Right lobe of liver (tissue), 6 donors: ENCODE results near the gene CDK14. TPM values are rescaled to one million over a fixed set of nuclear protein-coding genes. Genes with fewer than 3 reads are reported as not detected.

Experiments used
- ATAC-seq, 4 donors: fragments of 200-7000 bp; cut with Tn5 transposase; one replicate each; pipeline ENCODE4 v1.9.1; 2020; ENCODE audit warnings: mild to moderate bottlenecking in 4 of 4, moderate library complexity in 4 of 4
- DNase-seq, 3 donors: peaks; one replicate each; pipeline ENCODE4 v3.0.0-alpha.2; 2020
- H3K27ac ChIP-seq, 3 donors: fragments of 200-600 bp; one replicate each; pipeline ENCODE4 v1.8.0; 2022
- H3K27me3 ChIP-seq, 2 donors: fragments of 200-600 bp; one replicate each; pipeline ENCODE4 v1.8.0; 2022
- H3K36me3 ChIP-seq, 4 donors: fragments of 200-600 bp; sonication (generic) in 1 of 4; one replicate each; pipeline versions ENCODE4 v1.5.1 to v1.8.0; 2017 to 2022; ENCODE audit warnings: control low read depth in 1 of 4
- H3K4me1 ChIP-seq, 4 donors: fragments of 200-600 bp; sonication (generic) in 1 of 4; one replicate each; pipeline versions ENCODE4 v1.5.1 to v1.8.0; 2017 to 2022; ENCODE audit warnings: control low read depth in 1 of 4
- H3K4me3 ChIP-seq, 3 donors: fragments of 200-600 bp; one replicate each; pipeline ENCODE4 v1.8.0; 2022
- H3K9me3 ChIP-seq, 4 donors: fragments of 200-600 bp; sonication (generic) in 1 of 4; one replicate each; pipeline versions ENCODE4 v1.5.1 to v1.8.0; 2017 to 2022; ENCODE audit warnings: control low read depth in 1 of 4
- CTCF ChIP-seq, 4 donors: fragments of 200-600 bp in 3 of 4; fragments of 450-650 bp in 1 of 4; IDR thresholded peaks; one replicate each; pipeline versions ENCODE4 v1.5.1 to v1.8.0; 2016 to 2022; ENCODE audit warnings: antibody characterized with exemption in 4 of 4, mild to moderate bottlenecking in 2 of 4
- POLR2A ChIP-seq: fragments of 450-650 bp; IDR thresholded peaks from one replicate; pipeline ENCODE4 v1.6.1; 2017; ENCODE audit warnings: antibody characterized with exemption, mild to moderate bottlenecking
- WGBS: methylation state at CpG from one replicate; pipeline ENCODE4 v1.1.6; 2018; ENCODE audit warnings: low coverage, low lambda C conversion rate; ENCODE audit not compliant: insufficient coverage; ENCODE audit errors: missing lambda C conversion rate; 5-methylcytosine and 5-hydroxymethylcytosine counted together
- intact Hi-C, 2 donors: fragments of 100-400 bp; cut with DNase I; formaldehyde crosslinking; loops; one replicate each; pipeline versions ENCODE4 v1.11.2 to v1.14.1; 2022
- total RNA-seq, 6 experiments: library from RNA; depleted of rRNA in 2 of 6; stranded (reverse); fragments of >200 nt in 2 of 6; fragmentation: NEBNext Ultra II Directional in 3 of 6; extraction: Animal tissue kit (Norgen Biotek cat#: 25700) in 3 of 6; gene quantifications; one replicate each; pipeline versions ENCODE4 v1.1.0 to v1.2.4, GENCODE V29; 2016 to 2023
- donor health status: DM: no; HTN: yes; CAD: no.
- donor health status: DM: no; HTN: no; CAD: no.
- donor health status: DM: no; HTN: no; CAD: no.
- donor health status: DM: no; HTN: yes; CAD: no.
- donor health status: DM: no; HTN: yes; CAD: no.

The CDK14 gene
- total RNA-seq, 6 experiments from 2014 or later: 12.6 to 28.7 (median 17.9) TPM

GRCh38 chr7:90680484-90680883, 84.4 kb downstream of the CDK14 start:
- Histone ChIP-seq H3K9me3 (no peaks in the 10 kb centered on the region), H3K4me1 (no peaks in the 10 kb centered on the region), H3K27me3 (no peaks in the 10 kb centered on the region), H3K36me3 (no peaks in the 10 kb centered on the region), H3K27ac (no peak overlapping the region), H3K4me3 (no peak overlapping the region)
- 94% methylated on average over 4 of the region's 4 CpGs for WGBS
- intact Hi-C loops: no loop called here
- DNase-seq: no peak
- ATAC-seq: no peak
- TF ChIP-seq POLR2A: no peak
- no peak for TF ChIP-seq CTCF (IDR thresholded peaks at IDR 0.05)

- H3K27ac ChIP-seq: no peak overlapping the region
- TF ChIP-seq POLR2A (no peak), CTCF (IDR thresholded peaks at IDR 0.05) (no peak)
- 73% methylated on average over 2 of the region's 2 CpGs for WGBS
- no peaks in the 10 kb centered on the region for H3K9me3 ChIP-seq
- no peak overlapping the region for H3K4me3 ChIP-seq
- H3K4me1 ChIP-seq: no peaks in the 10 kb centered on the region
- H3K36me3 ChIP-seq: no peaks in the 10 kb centered on the region
- no peaks in the 10 kb centered on the region for H3K27me3 ChIP-seq
- ATAC-seq: no peak
- intact Hi-C loops: no loop called here
- DNase-seq: no peak
Measured at GRCh38 chr7:90681336-90682022, 85.4 kb downstream of the CDK14 start.

- 28% methylated on average over 2 of the region's 2 CpGs for WGBS
- Histone ChIP-seq H3K4me1 (no peaks in the 10 kb centered on the region), H3K27me3 (no peaks in the 10 kb centered on the region), H3K4me3 (no peak overlapping the region), H3K27ac (no peak overlapping the region), H3K9me3 (no peaks in the 10 kb centered on the region), H3K36me3 (no peaks in the 10 kb centered on the region)
- ATAC-seq (no peak), DNase-seq (no peak)
- TF ChIP-seq CTCF (IDR thresholded peaks at IDR 0.05) (no peak), POLR2A (no peak)
- intact Hi-C loops: no loop called here
Measured at GRCh38 chr7:90686146-90686545, 90.0 kb downstream of the CDK14 start.

GRCh38 chr7:90688810-90689209, 92.7 kb downstream of the CDK14 start:
- TF ChIP-seq POLR2A: no peak
- intact Hi-C loops: no loop called here

GRCh38 chr7:90689260-90689659, 93.1 kb downstream of the CDK14 start:
- Histone ChIP-seq H3K4me1 (no peaks in the 10 kb centered on the region), H3K27me3 (no peaks in the 10 kb centered on the region), H3K36me3 (no peaks in the 10 kb centered on the region), H3K9me3 (no peaks in the 10 kb centered on the region), H3K27ac (no peak overlapping the region), H3K4me3 (no peak overlapping the region)
- WGBS: 67% methylated on average over 1 of the region's 1 CpG
- no peak for TF ChIP-seq CTCF (IDR thresholded peaks at IDR 0.05)
- no peak for TF ChIP-seq POLR2A
- intact Hi-C loops: no loop called here
- ATAC-seq (no peak), DNase-seq (no peak)

More at GRCh38 chr7:90688810-90689209, 92.7 kb downstream of the CDK14 start:
- Histone ChIP-seq H3K4me1 (no peaks in the 10 kb centered on the region), H3K9me3 (no peaks in the 10 kb centered on the region), H3K4me3 (no peak overlapping the region), H3K36me3 (no peaks in the 10 kb centered on the region), H3K27me3 (no peaks in the 10 kb centered on the region), H3K27ac (no peak overlapping the region)
- no peak for DNase-seq
- 86% methylated on average over 1 of the region's 1 CpG for WGBS
- ATAC-seq: no peak
